ENCODE results near the gene CEP126.

Gene CEP126

DNA sequence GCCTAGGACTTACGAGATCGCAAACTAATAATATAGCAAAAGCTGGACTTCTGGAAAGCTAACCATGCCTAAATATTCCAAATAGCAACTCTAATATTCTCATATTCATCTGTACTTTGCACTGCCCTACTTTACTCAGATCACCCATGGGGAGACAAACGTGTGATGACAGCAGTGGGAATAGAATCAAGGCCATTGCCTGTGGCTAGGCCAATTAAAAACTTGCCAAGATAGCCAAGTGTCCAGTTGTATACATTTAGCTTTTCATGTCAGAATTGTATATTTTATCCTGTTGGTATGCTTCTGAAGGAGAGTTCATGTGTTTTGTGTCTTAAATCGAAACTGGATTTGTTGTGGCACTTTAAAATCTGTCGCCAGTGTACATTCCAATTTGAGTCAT is 1.2 kb upstream of the CEP126 start:
- DNase-seq (ENCODE audit: low read depth), result no peak
- TF ChIP-seq, protein P1, sequence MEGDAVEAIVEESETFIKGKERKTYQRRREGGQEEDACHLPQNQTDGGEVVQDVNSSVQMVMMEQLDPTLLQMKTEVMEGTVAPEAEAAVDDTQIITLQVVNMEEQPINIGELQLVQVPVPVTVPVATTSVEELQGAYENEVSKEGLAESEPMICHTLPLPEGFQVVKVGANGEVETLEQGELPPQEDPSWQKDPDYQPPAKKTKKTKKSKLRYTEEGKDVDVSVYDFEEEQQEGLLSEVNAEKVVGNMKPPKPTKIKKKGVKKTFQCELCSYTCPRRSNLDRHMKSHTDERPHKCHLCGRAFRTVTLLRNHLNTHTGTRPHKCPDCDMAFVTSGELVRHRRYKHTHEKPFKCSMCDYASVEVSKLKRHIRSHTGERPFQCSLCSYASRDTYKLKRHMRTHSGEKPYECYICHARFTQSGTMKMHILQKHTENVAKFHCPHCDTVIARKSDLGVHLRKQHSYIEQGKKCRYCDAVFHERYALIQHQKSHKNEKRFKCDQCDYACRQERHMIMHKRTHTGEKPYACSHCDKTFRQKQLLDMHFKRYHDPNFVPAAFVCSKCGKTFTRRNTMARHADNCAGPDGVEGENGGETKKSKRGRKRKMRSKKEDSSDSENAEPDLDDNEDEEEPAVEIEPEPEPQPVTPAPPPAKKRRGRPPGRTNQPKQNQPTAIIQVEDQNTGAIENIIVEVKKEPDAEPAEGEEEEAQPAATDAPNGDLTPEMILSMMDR (conservative IDR thresholded peaks at IDR 0.05; ENCODE audit: low read depth, low read length), result no peak
- H3K4me3 ChIP-seq (ENCODE audit: low read length), result no peak overlapping the region

DNA sequence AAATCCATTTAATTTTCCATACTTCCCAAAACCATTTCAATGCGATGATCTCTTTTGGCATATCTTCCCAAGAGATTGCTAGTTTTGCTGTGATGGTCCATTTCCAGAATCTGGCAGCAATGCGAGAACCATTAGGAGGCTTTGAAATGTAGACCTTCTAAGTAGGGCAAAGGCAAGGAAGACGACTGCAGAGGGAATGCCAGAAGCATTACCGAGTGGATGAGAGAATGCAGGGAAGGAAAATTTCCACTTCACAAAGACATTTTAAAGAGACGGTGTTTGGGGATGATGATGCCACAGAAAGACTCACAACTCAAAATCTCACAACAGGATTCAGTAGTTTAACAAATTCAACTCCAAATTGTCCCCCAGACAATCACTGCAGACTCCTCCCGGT is 471 bp upstream of the CEP126 start:
- peak overlapping the region; percentile 82 for H3K4me3 ChIP-seq (ENCODE audit: low read length)
- TF ChIP-seq, protein P1 (conservative IDR thresholded peaks at IDR 0.05; ENCODE audit: low read depth, low read length), result no peak
- no peak for DNase-seq (ENCODE audit: low read depth)

DNA sequence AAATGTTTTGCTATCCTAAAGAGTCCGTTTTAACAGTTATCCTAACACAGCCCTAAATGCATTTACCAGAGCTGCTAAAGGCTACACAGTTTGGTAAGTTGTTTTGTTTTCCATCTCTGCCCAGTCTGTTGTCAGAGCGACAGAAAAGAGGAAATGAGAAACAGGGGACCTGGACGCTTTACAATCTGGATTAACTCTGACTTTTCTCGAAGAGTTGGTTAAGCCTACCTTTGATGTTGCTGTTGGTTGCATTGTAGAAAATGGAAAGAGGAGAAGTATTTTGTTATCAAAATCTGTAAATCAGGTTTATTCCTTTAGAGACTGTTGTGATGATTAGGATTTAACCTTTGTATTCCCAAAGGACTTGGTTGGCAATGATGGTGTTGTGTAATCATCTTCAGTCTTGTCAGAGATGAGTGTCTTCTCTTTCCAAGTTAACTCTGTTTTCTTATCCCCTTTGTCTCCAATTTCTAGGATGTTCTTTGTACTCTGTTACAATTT is 1.0 kb downstream of the CEP126 start:
- H3K4me3 ChIP-seq (ENCODE audit: low read length), result peak overlapping the region; percentile 82
- TF ChIP-seq, protein P1 (conservative IDR thresholded peaks at IDR 0.05; ENCODE audit: low read depth, low read length), result no peak
- no peak for DNase-seq (ENCODE audit: low read depth)

DNA sequence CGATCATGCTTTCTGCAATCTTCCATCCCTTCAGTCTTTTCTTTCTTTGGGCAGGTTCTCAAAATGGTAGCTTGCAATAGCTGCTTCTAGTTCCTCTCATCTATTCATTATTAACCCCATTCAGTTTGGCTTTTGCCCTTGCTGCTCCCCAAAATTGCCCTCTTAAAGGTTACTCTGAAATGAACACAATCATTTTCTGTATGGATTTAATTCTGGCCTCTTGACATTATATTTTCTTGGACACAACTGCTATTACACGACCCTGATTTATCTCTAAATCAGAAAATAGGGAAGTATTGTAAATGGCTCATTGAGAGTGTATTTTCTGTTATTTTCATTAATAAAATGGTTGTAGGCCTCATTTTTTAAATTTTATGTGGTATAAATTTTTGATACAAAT is 1.6 kb downstream of the CEP126 start, which contains the start of gene ANGPTL5:
Gene ANGPTL5 (minus strand): TSS at position 101 of the 400 bp plus-strand sequence. CDS start 8,613 bp downstream, outside the sequence.
- DNase-seq (ENCODE audit: low read depth), result no peak
- TF ChIP-seq, protein P1 (conservative IDR thresholded peaks at IDR 0.05; ENCODE audit: low read depth, low read length), result no peak
- peak within 1 kb of the TSS; percentile 82 for H3K4me3 ChIP-seq (ENCODE audit: low read length)

DNA sequence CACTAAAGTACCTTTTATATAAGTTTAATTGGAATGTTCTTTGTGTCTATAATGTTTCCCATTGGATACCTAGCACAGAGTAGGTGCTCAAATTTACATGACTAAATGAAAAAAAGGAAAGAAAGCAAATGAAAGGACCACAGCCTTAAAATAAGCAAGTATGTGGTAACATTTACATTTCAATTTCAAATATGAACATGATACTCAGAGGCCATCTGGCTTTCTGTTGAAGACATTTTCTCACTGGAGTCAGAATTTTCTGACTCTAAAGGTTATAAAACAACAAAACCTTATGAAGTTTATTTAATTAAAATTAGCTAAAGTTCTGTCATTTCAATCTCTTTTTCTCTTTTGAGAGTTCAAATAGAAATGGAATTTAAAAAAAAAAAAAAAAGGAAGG is 2.4 kb downstream of the CEP126 start:
- TF ChIP-seq, protein P1 (conservative IDR thresholded peaks at IDR 0.05; ENCODE audit: low read depth, low read length), result no peak
- no peak overlapping the region for H3K4me3 ChIP-seq (ENCODE audit: low read length)
- DNase-seq (ENCODE audit: low read depth), result no peak

DNA sequence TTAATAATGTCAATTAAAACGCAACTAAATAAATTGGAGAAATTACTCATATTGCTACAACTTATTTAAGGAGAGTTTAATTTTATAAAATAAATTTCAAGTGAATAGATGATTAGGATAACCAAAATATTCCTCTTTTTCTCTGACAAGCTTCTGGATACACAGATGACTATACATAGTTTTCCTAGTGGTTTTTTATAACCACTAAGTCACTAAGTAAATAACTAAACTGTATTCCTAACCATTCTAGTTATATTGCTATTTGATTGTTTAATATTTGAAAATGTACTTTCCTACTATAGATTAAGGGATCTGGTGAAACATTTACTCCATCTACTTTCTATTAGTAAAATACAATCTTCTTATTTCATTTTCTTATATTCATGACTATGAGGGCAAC is 6.2 kb downstream of the CEP126 start:
- TF ChIP-seq, protein P1 (conservative IDR thresholded peaks at IDR 0.05; ENCODE audit: low read depth, low read length), result no peak
- no peak for DNase-seq (ENCODE audit: low read depth)
- no peak overlapping the region for H3K4me3 ChIP-seq (ENCODE audit: low read length)

DNA sequence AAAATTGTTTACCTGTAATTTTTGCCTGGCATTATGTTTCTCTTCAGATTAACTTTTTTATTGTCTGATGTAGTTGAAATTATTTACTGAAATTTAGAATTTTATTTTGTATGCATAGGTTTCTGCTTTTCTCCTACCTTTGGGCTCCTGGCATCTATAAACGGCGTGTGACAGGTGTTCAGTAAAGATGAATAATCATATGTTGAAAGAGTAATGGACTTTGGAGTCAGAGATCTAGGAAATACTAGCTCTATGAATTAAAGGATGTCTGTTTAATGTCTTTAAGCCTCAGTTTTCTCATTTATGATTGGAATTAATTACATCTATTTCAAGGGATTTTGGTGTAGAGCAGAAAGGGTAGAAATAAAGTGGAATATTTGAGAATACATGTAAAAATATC is 8.7 kb downstream of the CEP126 start:
- no peak for DNase-seq (ENCODE audit: low read depth)
- H3K4me3 ChIP-seq (ENCODE audit: low read length), result no peak overlapping the region
- TF ChIP-seq, protein P1 (conservative IDR thresholded peaks at IDR 0.05; ENCODE audit: low read depth, low read length), result no peak

All from retinal pigment epithelial cell (primary cell).